ENCODE measurements around the gene PDE8A.

Gene PDE8A

GRCh38 chr15:85097250-85097649 lies 115.6 kb downstream of the PDE8A start:
- no peak for DNase-seq

- no peak for DNase-seq
These were observed 116.1 kb downstream of the PDE8A start for GRCh38 chr15:85097725-85098124.

- no peak for DNase-seq
These were observed 117.6 kb downstream of the PDE8A start for GRCh38 chr15:85099195-85099803.

GRCh38 chr15:85100186-85100937 lies 118.7 kb downstream of the PDE8A start:
- DNase-seq = no peak

- DNase-seq = no peak
These were observed 122.9 kb downstream of the PDE8A start for GRCh38 chr15:85104584-85104983.

GRCh38 chr15:85108136-85108535 lies 126.5 kb downstream of the PDE8A start:
- no peak for DNase-seq

GRCh38 chr15:85109333-85109732 lies 127.7 kb downstream of the PDE8A start:
- DNase-seq = no peak

- no peak for DNase-seq
These were observed 131.3 kb downstream of the PDE8A start for GRCh38 chr15:85112997-85113396.

GRCh38 chr15:85114886-85115285 lies 133.2 kb downstream of the PDE8A start:
- no peak for DNase-seq

- DNase-seq = no peak
These were observed 134.4 kb downstream of the PDE8A start for GRCh38 chr15:85116066-85116465.

- DNase-seq = no peak
These were observed 134.8 kb downstream of the PDE8A start for GRCh38 chr15:85116494-85116893.

- DNase-seq = no peak
These were observed 135.4 kb downstream of the PDE8A start for GRCh38 chr15:85116925-85117646.

GRCh38 chr15:85118173-85118572 lies 136.5 kb downstream of the PDE8A start:
- DNase-seq = no peak

GRCh38 chr15:85118581-85118980 lies 136.9 kb downstream of the PDE8A start:
- DNase-seq = no peak

- no peak for DNase-seq
These were observed 138.9 kb downstream of the PDE8A start for GRCh38 chr15:85120351-85121113.

- DNase-seq = no peak
These were observed 142.5 kb downstream of the PDE8A start for GRCh38 chr15:85124173-85124572.

GRCh38 chr15:85125056-85125661 lies 143.5 kb downstream of the PDE8A start:
- DNase-seq = no peak

GRCh38 chr15:85128621-85129020 lies 147.0 kb downstream of the PDE8A start:
- no peak for DNase-seq

- DNase-seq = no peak
These were observed 148.2 kb downstream of the PDE8A start for GRCh38 chr15:85129881-85130280.

- no peak for DNase-seq
These were observed 150.3 kb downstream of the PDE8A start for GRCh38 chr15:85131915-85132314.

GRCh38 chr15:85133709-85134108 lies 152.1 kb downstream of the PDE8A start:
- DNase-seq = no peak

- no peak for DNase-seq
These were observed 156.0 kb downstream of the PDE8A start for GRCh38 chr15:85137489-85138168.
